Calu3 (cell line): ENCODE measurements around the gene C17orf78. TPM values are rescaled to one million over a fixed set of nuclear protein-coding genes. Genes with fewer than 3 reads are reported as not detected.
A peak's percentile ranks its signal among the peaks of the same experiment; 100 is the strongest.

Source experiments
- BruUV-seq: library from RNA; stranded (reverse); fragments of 400-500 nt; replicated peaks from 2 replicates; lab custom pipeline; 2021; lab: Mats Ljungman, UMichigan
- CTCF ChIA-PET: fragments of 300-600 bp; sonication (Branson Sonifier 250); formaldehyde crosslinking; loops from one replicate; lab custom pipeline; 2022; ENCODE audit warnings: antibody characterized with exemption; lab: Charles Lee
- DNase-seq: peaks from one replicate; pipeline ENCODE4 v3.0.0; 2022
- H3K27ac Mint-ChIP-seq: one replicate; pipeline ENCODE4 v1.8.0; 2022; ENCODE audit warnings: mixed read lengths; ENCODE audit not compliant: unreplicated experiment
- H3K27me3 Mint-ChIP-seq: one replicate; pipeline ENCODE4 v1.8.0; 2022; ENCODE audit warnings: mixed read lengths; ENCODE audit not compliant: unreplicated experiment
- H3K36me3 Mint-ChIP-seq: one replicate; pipeline ENCODE4 v1.8.0; 2022; ENCODE audit warnings: mild to moderate bottlenecking, moderate library complexity, mixed read lengths; ENCODE audit not compliant: insufficient read depth, unreplicated experiment
- H3K4me1 Mint-ChIP-seq: one replicate; pipeline ENCODE4 v1.8.0; 2022; ENCODE audit warnings: mild to moderate bottlenecking, low read depth, mixed read lengths; ENCODE audit not compliant: unreplicated experiment
- H3K4me3 Mint-ChIP-seq: one replicate; pipeline ENCODE4 v1.8.0; 2022; ENCODE audit warnings: mild to moderate bottlenecking, low read depth, moderate library complexity, mixed read lengths; ENCODE audit not compliant: unreplicated experiment
- H3K9me3 Mint-ChIP-seq: one replicate; pipeline ENCODE4 v1.8.0; 2022; ENCODE audit warnings: low read depth, mixed read lengths; ENCODE audit not compliant: unreplicated experiment
- intact Hi-C: fragments of 100-400 bp; cut with micrococcal nuclease; formaldehyde crosslinking; loops from one replicate; pipeline ENCODE4 v1.10.0; 2022; ENCODE audit not compliant: unreplicated experiment
- total RNA-seq: library from RNA; stranded (reverse); gene quantifications from 2 replicates; pipeline ENCODE4 v1.2.3, GENCODE V29; 2022
- TF ChIP-seq, protein P1 (sequence below): fragments of 200-600 bp; IDR thresholded peaks from one replicate; pipeline ENCODE4 v1.8.0; 2022; ENCODE audit warnings: antibody characterized with exemption; ENCODE audit not compliant: unreplicated experiment

C17orf78 gene
- total RNA-seq, 1 experiment from 2014 or later = not detected

DNA sequence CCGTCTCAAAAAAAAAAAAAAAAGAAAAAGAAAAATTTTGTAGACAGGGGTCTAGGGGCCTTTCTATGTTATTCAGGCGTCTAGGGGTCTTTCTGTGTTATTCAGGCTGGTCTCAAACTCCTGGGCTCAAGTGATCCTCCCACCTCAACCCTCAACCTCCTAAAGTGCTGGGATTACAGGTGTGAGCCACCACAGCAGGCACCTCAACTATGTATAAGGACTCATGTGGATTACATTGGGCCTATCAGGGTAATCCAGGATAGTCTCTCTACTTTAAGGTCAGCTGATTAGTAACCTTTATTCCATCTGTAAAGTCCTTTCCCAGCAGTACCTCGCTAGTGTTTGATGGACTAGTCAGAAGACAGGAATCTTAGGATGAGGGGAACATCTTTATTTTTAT, 53.3 kb downstream of the C17orf78 start:
- no peak overlapping the region for H3K27ac Mint-ChIP-seq
- H3K27me3 Mint-ChIP-seq = no peaks in the 10 kb centered on the region
- H3K9me3 Mint-ChIP-seq = no peaks in the 10 kb centered on the region
- BruUV-seq = no TSS peak
- intact Hi-C loops = no loop called here
- no peaks in the 10 kb centered on the region for H3K4me1 Mint-ChIP-seq
- no peak for DNase-seq
- peaks cover 89% of the 10 kb centered on the region for H3K36me3 Mint-ChIP-seq
- no peak overlapping the region for H3K4me3 Mint-ChIP-seq
- TF ChIP-seq, protein P1, sequence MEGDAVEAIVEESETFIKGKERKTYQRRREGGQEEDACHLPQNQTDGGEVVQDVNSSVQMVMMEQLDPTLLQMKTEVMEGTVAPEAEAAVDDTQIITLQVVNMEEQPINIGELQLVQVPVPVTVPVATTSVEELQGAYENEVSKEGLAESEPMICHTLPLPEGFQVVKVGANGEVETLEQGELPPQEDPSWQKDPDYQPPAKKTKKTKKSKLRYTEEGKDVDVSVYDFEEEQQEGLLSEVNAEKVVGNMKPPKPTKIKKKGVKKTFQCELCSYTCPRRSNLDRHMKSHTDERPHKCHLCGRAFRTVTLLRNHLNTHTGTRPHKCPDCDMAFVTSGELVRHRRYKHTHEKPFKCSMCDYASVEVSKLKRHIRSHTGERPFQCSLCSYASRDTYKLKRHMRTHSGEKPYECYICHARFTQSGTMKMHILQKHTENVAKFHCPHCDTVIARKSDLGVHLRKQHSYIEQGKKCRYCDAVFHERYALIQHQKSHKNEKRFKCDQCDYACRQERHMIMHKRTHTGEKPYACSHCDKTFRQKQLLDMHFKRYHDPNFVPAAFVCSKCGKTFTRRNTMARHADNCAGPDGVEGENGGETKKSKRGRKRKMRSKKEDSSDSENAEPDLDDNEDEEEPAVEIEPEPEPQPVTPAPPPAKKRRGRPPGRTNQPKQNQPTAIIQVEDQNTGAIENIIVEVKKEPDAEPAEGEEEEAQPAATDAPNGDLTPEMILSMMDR = no peak
- CTCF ChIA-PET = interaction anchor here (0.6 to 1.7 kb wide), 2 partner anchors 56 to 171 kb away, joined by 5 to 8 read pairs; no protein-coding TSS in a partner anchor

DNA sequence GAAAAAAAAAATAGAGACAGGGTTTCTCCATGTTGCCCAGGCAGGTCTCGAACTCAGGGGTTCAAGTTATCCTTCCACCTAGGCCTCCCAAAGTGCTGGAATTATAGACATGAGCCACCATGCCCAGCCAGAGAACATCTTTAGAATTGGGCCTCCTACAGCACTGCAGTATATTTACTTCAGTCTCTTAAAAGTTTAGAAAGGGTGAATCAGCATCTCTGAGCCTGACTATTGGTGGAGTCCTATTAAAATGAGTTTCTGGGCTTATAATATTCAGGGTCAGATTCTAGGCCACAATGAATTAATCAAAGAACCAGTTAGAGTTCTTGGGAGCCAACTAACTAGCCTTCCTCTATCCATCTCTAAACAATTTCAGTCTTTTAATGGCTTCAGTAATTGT, 53.7 kb downstream of the C17orf78 start:
- DNase-seq = no peak
- H3K27me3 Mint-ChIP-seq = no peaks in the 10 kb centered on the region
- no peaks in the 10 kb centered on the region for H3K9me3 Mint-ChIP-seq
- H3K4me3 Mint-ChIP-seq = no peak overlapping the region
- no peak overlapping the region for H3K27ac Mint-ChIP-seq
- CTCF ChIA-PET = interaction anchor here (1.7 kb wide), 1 partner anchor 56 kb away, joined by 8 read pairs; no protein-coding TSS in a partner anchor
- H3K4me1 Mint-ChIP-seq = no peaks in the 10 kb centered on the region
- intact Hi-C loops = no loop called here
- TF ChIP-seq, protein P1 = no peak
- H3K36me3 Mint-ChIP-seq = peaks cover 87% of the 10 kb centered on the region
- BruUV-seq = no TSS peak

DNA sequence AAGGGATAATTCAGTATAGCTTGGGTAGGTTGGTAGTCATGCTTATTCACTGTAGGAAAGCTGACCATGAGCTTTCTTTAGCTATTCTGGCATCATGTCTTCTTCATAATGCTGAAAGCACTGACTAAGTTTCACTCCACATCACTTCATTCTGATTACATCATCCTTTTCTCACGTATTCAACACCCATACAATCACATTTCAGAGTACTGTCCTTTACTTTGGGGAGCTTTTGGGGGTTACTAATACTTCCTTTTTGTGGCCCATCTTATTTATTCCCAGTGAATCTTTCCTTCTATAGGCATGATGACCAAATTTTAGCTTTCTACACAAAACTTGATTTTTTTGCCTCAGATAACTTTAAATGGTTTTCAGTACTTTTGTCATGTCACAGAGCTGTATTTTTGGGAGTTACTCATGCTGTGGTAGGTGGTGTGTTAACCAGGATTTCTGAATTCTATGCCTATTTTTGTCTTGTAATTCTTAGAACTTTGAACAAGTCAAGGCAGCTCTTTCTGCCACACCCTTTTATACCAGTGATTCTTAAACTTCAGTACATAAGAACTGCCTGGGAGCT, 54.4 kb downstream of the C17orf78 start:
- TF ChIP-seq, protein P1 = no peak
- CTCF ChIA-PET = interaction anchor here (0.5 to 1.7 kb wide), 3 partner anchors 14 to 253 kb away, joined by 3 to 8 read pairs (median 4); no protein-coding TSS in a partner anchor
- Mint-ChIP-seq H3K4me1 (no peaks in the 10 kb centered on the region), H3K4me3 (no peak overlapping the region), H3K27ac (peak overlapping the region; percentile 3), H3K27me3 (no peaks in the 10 kb centered on the region), H3K9me3 (no peaks in the 10 kb centered on the region), H3K36me3 (peaks cover 81% of the 10 kb centered on the region)
- BruUV-seq = TSS peak; percentile 2
- no peak for DNase-seq
- intact Hi-C loops = no loop called here

DNA sequence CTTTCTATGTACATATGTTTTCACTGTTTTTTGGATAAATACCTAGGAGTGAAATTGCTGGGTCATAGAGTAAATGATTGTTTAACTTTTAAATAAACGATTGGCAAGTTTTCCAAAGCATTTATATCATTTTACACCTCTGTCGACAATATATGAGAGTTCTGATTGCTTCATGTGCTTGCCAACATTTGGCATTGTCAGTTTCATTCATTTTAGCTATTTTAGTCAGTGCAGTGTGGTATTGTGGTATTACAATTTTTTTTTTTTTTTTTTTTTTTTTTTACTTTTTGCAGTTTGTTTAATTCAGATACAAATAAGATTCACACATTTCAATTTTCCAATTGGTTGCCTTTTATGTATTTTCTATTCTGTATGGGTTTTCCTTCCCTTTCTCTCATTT, 56.9 kb downstream of the C17orf78 start:
- no peak overlapping the region for H3K27ac Mint-ChIP-seq
- no peaks in the 10 kb centered on the region for H3K4me1 Mint-ChIP-seq
- no peaks in the 10 kb centered on the region for H3K9me3 Mint-ChIP-seq
- CTCF ChIA-PET = interaction anchor here (0.6 to 0.7 kb wide), 2 partner anchors 155 to 1302 kb away, joined by 3 to 9 read pairs; no protein-coding TSS in a partner anchor
- intact Hi-C loops = no loop called here
- DNase-seq = no peak
- no peak overlapping the region for H3K4me3 Mint-ChIP-seq
- peaks cover 67% of the 10 kb centered on the region for H3K36me3 Mint-ChIP-seq
- TF ChIP-seq, protein P1 = no peak
- H3K27me3 Mint-ChIP-seq = no peaks in the 10 kb centered on the region
- BruUV-seq = no TSS peak
